Erythroblast (primary cell): Measurements from ENCODE around the gene LRRC10B.

Source experiments
- GATA1 ChIP-seq: IDR thresholded peaks from 2 replicates; pipeline ENCODE4 v1.6.1; 2011; ENCODE audit warnings: low read depth, mild to moderate bottlenecking, control low read depth, low read length, moderate library complexity
- POLR2A ChIP-seq: IDR thresholded peaks from 2 replicates; pipeline ENCODE4 v1.6.1; 2011; ENCODE audit warnings: mild to moderate bottlenecking, low read length

GRCh38 chr11:61510974-61511373, 2.4 kb downstream of the LRRC10B start:
- no peak for TF ChIP-seq POLR2A
- TF ChIP-seq GATA1, result no peak
